Cardiac septum (tissue), 1 donor: ENCODE data around the gene KCNIP3. TPM values are rescaled to one million over a fixed set of nuclear protein-coding genes. Genes with fewer than 3 reads are reported as not detected.

Source experiments
- DNase-seq: peaks from one replicate; pipeline ENCODE4 v3.0.0-alpha.2; 2020; ENCODE audit warnings: low spot score
- intact Hi-C: fragments of 100-400 bp; cut with DNase I; formaldehyde crosslinking; loops from one replicate; pipeline ENCODE4 v1.14.0; 2022
- total RNA-seq: library from RNA; stranded (reverse); fragmentation: NEBNext Ultra II Directional; extraction: Animal tissue kit (Norgen Biotek cat#: 25700); gene quantifications from one replicate; pipeline ENCODE4 v1.2.1, GENCODE V29; 2021
- donor health status: DM: no; HTN: no; CAD: no.

KCNIP3 gene
- total RNA-seq, 1 donor from 2014 or later: 6.5 TPM

DNA sequence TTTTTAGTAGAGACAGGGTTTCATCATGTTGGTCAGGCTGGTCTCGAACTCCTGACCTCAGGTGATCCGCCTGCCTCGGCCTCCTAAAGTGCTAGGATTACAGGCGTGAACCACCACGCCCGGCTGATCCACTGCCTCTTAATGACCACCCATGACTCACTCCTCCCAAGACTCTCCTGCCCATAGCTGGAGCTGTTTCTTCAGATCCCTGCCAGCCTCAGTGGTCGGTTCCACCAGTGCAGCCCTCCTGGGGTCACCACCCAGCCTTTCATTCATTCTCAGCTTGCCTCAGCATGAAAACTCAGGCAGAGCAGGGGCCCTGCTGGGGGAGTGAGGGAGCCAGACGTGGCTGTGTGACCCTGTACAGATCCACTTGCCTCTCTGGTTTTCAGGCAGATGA, 12.5 kb downstream of the KCNIP3 start:
- no peak for DNase-seq
- intact Hi-C loops: no loop called here

DNA sequence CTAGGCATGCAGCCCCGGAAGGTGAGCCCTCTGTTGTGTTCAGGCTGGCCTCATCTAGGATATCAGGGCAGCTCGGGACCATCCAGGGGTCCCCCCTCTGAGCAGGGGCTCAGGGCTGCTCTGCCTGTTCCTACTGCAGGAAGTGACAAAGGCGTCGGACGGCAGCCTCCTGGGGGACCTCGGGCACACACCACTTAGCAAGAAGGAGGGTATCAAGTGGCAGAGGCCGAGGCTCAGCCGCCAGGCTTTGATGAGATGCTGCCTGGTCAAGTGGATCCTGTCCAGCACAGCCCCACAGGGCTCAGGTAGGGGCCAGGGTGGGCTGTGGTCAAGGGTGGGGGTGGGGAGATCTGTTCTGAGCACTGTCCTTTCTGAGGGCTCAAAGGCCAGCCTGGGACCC, 13.1 kb downstream of the KCNIP3 start:
- no peak for DNase-seq
- intact Hi-C loops: no loop called here

DNA sequence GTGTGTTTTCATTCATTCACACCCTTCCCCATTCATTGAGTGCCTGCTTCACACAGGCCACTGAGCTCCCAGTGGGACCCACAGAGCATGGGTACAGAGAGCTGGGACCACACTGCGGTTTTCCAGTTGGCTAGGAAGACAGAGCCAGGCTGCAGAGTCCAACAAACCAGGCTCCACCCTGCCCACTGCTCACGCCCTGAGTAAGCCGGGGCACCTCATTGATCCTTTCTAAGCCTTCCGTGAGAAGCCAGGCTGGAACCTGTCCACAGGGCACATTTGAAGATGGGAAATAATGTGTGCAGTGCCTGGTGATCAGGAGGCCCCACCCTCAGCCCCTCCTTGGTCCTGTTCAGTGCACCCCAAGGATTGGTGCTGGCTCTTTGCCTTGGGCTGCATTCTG, 13.5 kb downstream of the KCNIP3 start:
- DNase-seq: no peak
- intact Hi-C loops: no loop called here

DNA sequence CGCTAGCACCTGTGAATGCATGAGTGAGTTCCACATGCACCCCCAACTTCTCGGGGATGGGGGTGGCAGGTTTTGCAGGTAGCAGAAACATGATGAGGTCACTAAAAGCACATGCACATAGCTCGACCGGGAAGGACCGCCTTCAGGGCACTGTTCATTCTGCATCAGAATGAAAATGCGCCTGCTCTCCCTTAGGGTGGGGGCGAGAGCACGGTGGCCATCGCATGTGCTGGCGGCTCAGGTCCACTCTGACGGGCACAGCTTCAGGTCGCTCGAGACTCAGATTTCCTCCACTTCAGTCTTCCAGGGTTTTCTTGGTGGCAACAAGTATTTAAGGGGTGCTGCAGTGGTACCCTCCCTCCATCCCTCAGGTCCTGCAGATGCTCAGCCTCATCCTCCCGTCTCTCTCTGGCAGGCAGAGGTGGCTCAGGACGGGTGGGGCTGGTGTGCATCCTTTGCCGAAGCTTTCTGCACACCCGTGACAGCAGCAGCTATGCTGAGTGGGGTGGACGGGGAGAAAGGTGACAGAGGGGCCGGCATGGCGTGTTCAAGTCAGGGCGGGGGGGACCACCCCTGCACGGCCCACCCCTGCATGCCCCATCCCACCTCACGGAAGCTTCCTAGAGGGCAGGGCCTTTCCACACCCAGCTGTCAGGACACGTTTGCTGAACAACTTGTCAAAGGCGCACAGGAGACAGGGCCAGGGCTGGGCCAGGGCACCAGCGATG, 14.8 kb downstream of the KCNIP3 start:
- intact Hi-C loops: no loop called here
- no peak for DNase-seq

DNA sequence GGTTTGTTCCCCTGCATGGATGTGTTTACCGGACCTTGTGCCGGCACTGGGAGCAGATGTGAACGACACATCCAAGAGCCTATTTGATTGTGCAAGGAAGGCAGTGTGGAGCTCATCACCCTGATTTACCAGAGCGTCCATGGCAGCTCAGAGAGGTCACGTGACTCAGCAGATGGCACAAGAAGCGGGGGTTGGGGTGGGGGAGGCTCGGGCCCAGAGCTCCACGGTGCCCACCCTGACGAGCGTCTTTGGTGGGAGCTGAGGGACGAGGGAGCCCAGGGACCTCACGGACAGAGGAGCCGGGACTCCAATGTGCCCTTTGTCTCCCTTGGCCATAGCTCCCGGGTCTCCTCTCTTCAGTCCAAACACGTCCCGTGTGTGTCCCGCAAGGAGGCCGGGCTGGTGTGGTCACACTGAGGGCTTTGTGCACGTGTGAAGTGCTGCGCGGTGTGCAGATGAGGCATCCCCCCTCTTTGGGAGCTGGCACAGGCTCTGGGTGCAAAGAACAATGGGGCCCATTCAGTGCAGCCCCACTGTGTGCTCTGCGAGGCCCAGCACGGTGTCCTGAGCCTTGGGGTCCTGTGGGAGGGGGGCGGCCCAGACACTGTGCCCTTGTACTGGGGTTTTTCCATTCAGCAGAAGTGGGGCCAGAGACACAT, 15.5 kb downstream of the KCNIP3 start:
- intact Hi-C loops: no loop called here
- no peak for DNase-seq

DNA sequence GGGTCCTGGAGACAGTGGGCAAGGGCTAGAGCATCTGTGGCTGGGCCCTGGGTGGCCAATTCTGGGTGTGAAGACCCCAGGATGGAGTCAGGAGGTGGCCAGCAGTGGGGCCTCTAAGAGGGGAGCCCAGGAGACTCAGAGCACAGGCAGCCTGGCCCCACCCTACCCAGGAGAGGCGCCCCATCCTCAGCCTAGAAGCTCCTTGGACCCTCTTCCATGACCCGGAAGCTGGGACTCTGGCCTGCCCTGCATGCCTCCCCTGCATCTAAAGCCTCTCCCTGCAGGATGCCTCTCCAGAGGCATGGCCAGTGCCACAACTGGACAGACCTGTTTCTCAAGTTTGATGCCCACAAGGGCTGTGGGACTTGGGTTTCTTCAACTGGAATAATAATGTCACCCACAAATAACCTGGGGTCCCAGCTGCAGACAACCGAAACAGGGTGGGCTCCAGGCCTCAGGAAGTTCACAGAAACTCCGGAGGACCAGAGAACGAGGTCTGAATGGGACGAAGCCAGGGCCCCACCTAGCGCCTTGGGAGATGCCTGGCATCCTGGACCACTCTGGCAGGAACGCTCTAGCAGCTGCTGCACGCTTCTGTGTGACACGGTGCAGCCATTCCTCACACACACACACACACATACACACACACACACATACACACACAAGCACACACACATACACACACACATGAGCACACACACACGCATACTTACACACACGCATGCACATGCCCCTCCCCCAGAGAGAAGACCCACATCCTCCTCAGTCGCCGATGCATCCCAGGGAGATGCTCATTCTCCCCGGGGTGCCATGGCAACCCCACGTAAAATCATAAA, 16.4 kb downstream of the KCNIP3 start:
- no peak for DNase-seq
- intact Hi-C loops: loop anchor here (2.0 kb wide), 1 partner anchor 83 kb away; no protein-coding TSS in a partner anchor

DNA sequence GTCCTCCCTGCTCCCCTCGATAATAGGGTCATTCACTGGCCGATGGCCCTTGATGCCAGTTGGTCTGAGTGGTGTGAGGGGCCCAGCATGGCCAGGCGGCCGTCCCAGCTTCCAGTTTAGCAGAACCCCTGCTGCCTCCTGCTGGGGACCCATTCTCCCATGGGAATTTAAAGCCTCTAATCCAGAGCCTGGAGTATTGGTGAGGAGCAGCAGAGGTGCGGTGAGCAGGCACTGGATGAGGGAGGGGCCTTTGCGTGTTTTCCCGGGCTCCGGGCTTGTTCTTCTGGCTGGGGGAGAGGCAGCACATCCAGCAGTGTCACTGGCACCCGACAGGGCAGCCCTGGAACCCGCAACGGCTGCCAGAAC, 17.4 kb downstream of the KCNIP3 start:
- DNase-seq: no peak
- intact Hi-C loops: loop anchor here (2.0 kb wide), 1 partner anchor 84 kb away; no protein-coding TSS in a partner anchor

DNA sequence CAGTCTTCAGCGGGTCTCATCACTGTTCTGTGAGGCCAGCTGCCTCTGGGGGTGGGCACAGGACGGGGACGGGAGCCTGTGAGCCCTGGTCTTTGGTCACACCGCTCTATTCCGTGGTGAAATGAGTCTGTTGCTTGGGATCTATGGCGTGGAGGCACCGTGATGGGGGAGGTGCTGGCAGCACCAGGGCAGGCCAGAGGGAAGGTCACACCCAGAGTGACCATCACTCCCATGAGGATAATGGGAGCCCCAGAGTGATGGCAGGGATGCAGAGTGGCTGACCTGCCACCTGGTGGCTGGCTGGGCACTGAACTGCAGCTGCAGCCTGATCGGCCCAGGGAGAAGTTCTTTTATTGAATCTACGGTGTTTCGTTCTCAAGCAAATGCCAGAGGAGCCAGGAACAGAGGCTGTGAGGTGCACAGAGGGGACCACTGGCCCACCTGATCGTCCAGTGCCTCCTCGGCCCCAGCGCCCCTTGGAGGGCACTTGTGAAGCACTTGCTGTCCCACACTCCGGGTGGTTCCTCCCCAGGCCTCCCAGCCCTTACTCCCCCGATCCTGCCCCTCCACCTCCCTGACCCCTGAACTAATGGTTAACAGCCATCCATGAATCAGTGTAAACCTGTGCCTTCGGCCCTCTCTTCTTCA, 17.9 kb downstream of the KCNIP3 start:
- DNase-seq: no peak
- intact Hi-C loops: loop anchor here (2.0 kb wide), 1 partner anchor 84 kb away; no protein-coding TSS in a partner anchor

DNA sequence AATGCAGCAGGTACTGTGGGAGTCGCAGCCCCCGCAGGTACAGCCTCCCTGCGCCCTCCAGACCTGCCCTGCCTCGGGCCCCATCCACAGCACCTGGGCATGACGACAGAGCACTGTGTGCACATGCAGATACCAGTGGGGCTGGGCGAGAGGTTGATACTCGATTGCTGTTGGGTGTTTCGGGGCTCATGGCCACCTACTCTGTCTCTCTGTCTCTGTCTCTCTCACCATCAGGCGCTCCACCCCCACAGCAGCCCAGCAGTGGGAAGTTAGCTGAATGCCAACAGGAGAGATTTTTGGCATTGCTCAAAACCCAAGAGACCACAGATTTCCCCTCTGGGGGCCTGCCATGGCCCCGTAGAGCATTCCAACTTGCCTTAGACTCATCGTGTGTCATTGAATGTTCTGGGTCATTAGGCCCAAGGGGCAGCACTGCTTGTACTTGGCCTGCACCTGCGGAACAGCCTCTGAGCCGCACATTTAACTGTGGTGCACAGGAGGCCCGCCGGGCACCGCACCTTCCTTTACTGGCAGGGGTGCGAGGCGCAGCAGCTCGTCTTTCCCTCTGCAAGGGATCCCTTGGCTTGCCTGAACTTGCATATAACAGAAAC, 18.8 kb downstream of the KCNIP3 start:
- intact Hi-C loops: loop anchor here (2.0 kb wide), 1 partner anchor 85 kb away; no protein-coding TSS in a partner anchor
- DNase-seq: no peak

DNA sequence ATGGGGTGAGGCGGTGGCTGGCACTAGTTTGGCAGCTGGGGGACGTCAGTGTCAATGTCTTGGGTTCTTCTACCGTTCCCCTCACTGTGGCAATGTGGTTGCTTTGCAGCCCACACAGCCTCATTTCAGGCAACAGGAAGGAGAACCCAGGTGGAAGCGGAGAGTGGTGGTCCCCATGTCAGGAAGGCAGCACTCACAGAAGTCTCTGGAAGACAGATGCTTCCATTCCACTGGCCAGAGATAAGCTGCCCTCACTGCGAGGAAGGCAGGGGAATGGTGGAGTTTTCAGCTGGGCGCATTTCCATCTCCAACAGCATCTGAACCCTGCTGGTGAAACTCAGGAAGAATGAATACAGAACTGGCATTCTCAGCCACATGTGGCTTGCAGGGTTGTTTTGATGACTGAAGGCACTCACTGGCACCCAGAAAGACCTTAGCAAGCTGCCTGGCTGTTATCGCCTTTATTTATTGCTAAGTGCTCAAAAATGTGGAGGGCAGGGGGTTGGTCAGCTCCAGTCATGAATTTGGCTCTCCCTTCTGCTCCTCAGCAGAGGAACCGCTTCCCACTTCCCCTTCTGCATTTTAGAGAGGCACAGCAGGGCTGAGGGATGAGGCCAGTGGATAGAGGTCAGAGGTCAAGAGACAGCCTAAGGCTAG, 19.4 kb downstream of the KCNIP3 start:
- DNase-seq: no peak
- intact Hi-C loops: no loop called here

DNA sequence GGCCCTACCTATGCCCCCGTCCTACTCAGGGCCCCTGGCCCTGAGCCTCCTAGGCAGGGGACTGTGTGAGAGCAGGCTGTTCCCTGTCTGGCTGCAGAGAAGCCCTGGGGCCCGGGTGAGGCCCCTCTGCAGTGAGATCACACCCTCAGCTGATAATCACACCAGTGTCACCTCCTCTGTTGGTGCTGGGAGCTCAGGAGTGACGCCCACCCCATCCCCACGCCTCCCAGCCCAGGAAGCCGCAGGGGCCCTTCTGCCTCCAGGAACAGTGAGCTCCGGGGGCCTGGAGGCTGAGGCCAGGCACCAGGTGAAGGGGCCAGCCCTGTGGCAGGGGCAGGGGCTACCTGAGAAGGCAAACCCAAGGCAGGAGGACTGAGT, 20.0 kb downstream of the KCNIP3 start:
- no peak for DNase-seq
- intact Hi-C loops: no loop called here

DNA sequence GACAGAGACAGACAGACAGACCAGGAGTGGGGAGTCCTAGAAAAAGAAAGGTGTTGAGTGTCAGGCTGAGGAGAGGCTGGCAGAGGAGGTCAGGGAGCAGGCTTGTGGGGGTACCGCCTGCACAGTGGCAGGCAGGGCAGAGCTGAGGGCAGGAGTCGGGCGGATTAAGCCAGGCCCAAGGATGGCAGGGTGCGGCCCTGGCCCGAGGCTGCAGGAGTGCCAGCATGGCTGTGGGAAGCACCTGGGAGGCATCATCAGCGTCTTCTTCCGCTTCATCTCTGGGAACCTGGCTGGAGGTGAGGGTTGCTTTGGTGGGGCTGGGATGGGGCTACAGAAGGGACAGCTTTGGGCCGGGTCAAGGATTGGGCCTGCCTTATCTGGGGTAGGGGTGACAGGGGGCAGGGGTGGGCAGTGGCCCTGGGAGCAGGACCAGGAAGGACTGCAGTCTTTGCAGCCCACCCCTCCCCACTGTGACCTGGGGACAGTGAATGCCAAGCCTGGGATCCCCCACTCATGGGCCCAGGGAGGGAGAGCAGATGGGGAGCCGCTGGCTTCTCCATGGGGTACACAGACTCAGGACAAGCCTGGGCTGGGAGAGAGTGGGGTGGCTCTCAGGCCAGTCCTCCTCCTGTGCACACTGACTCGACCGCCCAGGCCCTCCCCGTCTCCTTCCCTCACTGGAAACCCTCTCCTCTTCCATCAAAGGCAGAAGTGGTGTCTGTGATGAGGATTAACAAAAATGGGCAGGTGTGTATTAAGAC, 20.7 kb downstream of the KCNIP3 start:
- no peak for DNase-seq
- intact Hi-C loops: no loop called here

DNA sequence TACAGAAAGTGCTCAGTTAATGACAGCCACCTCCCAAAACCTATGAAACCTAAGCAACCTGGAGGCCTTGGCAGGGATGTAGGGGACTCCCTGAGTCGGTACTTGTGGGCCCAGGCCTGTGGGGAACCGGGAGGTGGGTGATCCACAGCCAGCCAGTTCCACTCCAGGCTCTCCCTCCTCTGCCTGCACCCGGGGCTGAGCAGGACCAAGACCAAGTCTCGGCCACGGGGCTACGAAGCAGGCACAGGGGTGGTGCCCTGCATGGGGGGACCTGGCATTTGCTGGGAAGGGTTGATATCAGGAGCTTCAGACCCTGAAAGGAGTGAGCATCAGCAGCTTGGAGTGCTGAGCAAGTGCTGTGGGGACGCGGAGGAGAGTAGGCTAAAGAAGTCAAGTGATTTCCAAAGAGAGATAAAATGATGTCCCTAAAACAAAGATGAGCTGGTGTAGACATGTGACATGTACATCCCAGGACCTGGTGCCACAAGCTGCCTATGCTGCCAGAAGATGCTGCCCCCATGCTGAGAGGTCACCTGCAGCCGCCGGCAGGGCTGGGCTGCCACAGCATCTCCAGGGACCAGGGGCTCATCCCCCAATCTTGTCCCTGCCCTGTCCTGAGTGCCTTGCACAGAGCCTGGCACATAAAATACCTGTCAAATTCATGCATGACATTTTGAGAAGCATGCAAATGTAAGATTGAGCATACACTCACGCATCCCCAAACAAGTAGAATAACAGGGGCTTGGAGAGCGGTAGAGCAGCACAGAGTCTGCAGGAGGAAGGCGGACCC, 21.5 kb downstream of the KCNIP3 start:
- intact Hi-C loops: no loop called here
- DNase-seq: no peak

DNA sequence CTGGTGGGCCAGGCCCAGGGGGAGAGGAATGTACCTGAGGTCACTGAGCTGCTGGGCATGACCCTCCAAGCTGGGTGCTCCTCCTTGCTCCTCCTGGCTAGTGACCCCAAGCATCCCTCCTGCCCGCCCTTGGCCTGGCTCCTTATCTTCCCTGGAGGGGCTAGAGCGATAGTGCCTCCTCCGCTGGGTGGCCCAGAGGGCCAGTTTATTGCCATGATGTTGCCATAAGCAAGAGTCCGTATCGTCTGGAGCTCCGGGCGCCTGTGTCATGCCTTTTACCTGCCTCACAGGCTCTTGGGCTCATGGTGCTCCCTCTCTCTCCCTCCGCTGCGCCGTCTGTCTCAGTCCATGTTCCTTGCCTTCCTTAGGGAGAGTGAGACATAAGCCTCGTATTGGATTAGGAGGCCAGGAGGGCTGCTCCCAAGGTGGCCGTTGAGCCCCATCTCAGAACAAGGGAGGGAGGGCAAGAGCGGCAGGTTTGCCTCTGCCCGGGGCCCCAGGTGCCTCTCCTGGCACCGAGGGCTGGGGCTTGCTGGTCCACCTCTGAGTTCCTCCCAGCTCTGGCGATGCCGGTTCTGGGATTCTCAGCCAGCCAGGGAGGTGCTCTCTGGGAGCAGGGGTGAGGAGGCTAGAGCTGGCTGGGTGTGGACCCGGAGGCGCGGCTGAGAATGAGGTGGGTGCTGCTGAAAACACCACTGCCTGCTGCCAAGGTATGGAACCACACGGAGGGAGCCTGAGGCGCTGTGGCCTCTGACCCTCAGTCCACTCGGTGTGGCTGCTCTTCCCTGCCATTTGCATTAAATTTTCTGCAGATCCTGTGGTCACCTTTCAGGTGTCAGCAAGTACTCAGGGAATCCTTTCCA, 22.6 kb downstream of the KCNIP3 start:
- intact Hi-C loops: no loop called here
- no peak for DNase-seq

DNA sequence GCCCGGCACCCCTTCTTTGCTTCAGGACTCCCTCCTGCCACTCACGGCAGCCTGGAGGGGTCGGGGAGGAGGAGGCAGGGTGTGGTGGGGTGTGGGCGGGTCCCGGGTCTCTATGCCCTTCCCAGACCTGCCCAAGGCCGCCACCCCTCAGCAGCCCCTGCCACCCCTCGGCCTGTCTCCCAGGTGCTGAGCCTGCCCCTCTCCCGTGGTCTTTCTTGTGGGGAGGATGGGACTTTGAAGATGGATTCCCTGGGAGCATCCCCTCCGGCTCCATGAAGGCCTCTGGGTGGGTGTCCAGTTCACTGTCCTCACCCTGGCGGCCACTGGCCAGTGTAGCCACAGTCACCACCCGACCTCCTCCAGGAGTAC, 23.2 kb downstream of the KCNIP3 start:
- DNase-seq: no peak
- intact Hi-C loops: no loop called here

DNA sequence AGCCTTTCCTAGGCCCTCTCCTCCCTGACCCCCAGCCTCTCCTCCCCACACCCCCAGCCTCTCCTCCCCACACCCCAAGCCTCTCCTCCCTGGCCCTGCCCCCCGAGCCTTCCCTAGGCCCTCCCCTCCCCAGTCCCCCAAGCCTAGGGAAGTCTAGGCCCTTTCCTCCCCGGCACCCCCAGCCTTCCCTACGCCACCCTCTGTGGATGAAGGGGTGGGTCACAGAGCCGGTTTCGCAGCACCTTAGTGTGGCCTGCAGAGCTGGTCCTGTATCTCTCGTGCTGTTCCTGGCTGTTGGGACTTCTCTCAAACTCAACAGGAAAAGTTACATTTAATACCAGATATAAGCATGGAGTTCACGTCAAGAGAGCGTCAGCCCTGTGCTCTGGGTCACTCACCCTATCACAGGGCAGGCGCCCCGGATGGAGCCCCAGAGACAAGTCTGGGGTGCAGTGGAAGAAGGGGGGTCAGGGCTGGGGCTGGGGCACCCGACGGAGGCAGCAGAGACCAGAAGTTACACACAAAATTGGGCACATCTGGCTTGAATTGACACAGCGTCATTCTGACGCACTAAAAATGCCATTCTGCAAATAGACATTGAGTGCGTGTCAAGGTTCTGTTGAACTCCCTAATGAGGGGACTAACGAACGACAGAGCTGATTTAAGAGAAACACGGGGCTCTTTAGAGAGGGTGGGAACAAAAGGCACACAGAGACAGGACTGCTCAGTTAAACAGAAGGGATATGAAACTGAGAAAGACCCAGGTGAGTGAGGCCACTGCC, 24.0 kb downstream of the KCNIP3 start:
- intact Hi-C loops: no loop called here
- DNase-seq: no peak
